ENCODE measurements around the gene ATP2B1.
A peak's percentile ranks its signal among the peaks of the same experiment; 100 is the strongest.
"Not testable (repeated sequence)": the region's sequence is repeated elsewhere in the genome, so short reads cannot be mapped to it uniquely, and the experiment has no call there.

ATP2B1 gene

GRCh38 chr12:89712706-89713105 is 4.1 kb upstream of the ATP2B1 start:
- DNase-seq (ENCODE audit: low spot score), result no peak

GRCh38 chr12:89710873-89711750 is 2.5 kb upstream of the ATP2B1 start:
- no peak for DNase-seq (ENCODE audit: low spot score)

GRCh38 chr12:89709995-89710872 is 1.6 kb upstream of the ATP2B1 start:
- peak; percentile 33 for DNase-seq (ENCODE audit: low spot score)

- DNase-seq (ENCODE audit: low spot score), result peak; percentile 98
Observed at GRCh38 chr12:89709157-89709994, 738 bp upstream of the ATP2B1 start.

- peak; percentile 34 for DNase-seq (ENCODE audit: low spot score)
Observed at GRCh38 chr12:89707703-89708564, 704 bp downstream of the ATP2B1 start.

GRCh38 chr12:89706986-89707702 is 1.5 kb downstream of the ATP2B1 start:
- peak; percentile 25 for DNase-seq (ENCODE audit: low spot score)

- peak; percentile 37 for DNase-seq (ENCODE audit: low spot score)
Observed at GRCh38 chr12:89706551-89706950, 2.1 kb downstream of the ATP2B1 start.

- no peak for DNase-seq (ENCODE audit: low spot score)
Observed at GRCh38 chr12:89704457-89704856, 4.2 kb downstream of the ATP2B1 start.

GRCh38 chr12:89703768-89704167 is 4.9 kb downstream of the ATP2B1 start:
- DNase-seq (ENCODE audit: low spot score), result no peak

- DNase-seq (ENCODE audit: low spot score), result no peak
Observed at GRCh38 chr12:89702503-89702902, 6.1 kb downstream of the ATP2B1 start.

GRCh38 chr12:89701606-89702206 is 6.9 kb downstream of the ATP2B1 start:
- no peak for DNase-seq (ENCODE audit: low spot score)

GRCh38 chr12:89700191-89700810 is 8.3 kb downstream of the ATP2B1 start:
- no peak for DNase-seq (ENCODE audit: low spot score)

- no peak for DNase-seq (ENCODE audit: low spot score)
Observed at GRCh38 chr12:89698607-89699006, 10.0 kb downstream of the ATP2B1 start.

- DNase-seq (ENCODE audit: low spot score), result not testable (repeated sequence)
Observed at GRCh38 chr12:89697728-89698127, 10.9 kb downstream of the ATP2B1 start.

GRCh38 chr12:89697296-89697695 is 11.3 kb downstream of the ATP2B1 start:
- DNase-seq (ENCODE audit: low spot score), result no peak

GRCh38 chr12:89695830-89696229 is 12.8 kb downstream of the ATP2B1 start:
- DNase-seq (ENCODE audit: low spot score), result no peak

- DNase-seq (ENCODE audit: low spot score), result no peak
Observed at GRCh38 chr12:89695100-89695499, 13.5 kb downstream of the ATP2B1 start.

- no peak for DNase-seq (ENCODE audit: low spot score)
Observed at GRCh38 chr12:89694542-89694941, 14.1 kb downstream of the ATP2B1 start.

- DNase-seq (ENCODE audit: low spot score), result no peak
Observed at GRCh38 chr12:89693639-89694202, 14.9 kb downstream of the ATP2B1 start.
